Astrocyte (in vitro differentiated cells and primary cell): ENCODE measurements around the gene CASP10. TPM values are rescaled to one million over a fixed set of nuclear protein-coding genes. Genes with fewer than 3 reads are reported as not detected.
"Not testable (repeated sequence)": the region's sequence is repeated elsewhere in the genome, so short reads cannot be mapped to it uniquely, and the experiment has no call there.

Experiments used
- DNase-seq: peaks from one replicate; pipeline ENCODE4 v3.0.0-alpha.2; 2010; ENCODE audit warnings: low read depth
- FAIRE-seq: peaks from 2 replicates; lab custom pipeline; 2011; peaks lifted over from hg19 to GRCh38; lab: Jason Lieb, UNC
- H2AFZ ChIP-seq: 2 replicates; pipeline ENCODE4 v1.6.0; 2012; ENCODE audit warnings: low read depth, low read length, inconsistent platforms
- H3K27ac ChIP-seq: 2 replicates; pipeline ENCODE4 v1.5.1; 2011; ENCODE audit warnings: low read depth, low read length, inconsistent platforms
- H3K27me3 ChIP-seq: 2 replicates; pipeline ENCODE4 v1.6.0; 2011; ENCODE audit warnings: low read length, inconsistent platforms; ENCODE audit not compliant: insufficient read depth
- H3K36me3 ChIP-seq: 2 replicates; pipeline ENCODE4 v1.5.1; 2011; ENCODE audit warnings: low read length, inconsistent platforms; ENCODE audit not compliant: insufficient read depth
- H3K4me1 ChIP-seq: 2 replicates; pipeline ENCODE4 v1.5.1; 2011; ENCODE audit warnings: low read length, inconsistent platforms; ENCODE audit not compliant: insufficient read depth
- H3K4me2 ChIP-seq: 2 replicates; pipeline ENCODE4 v1.6.0; 2012; ENCODE audit warnings: low read length, inconsistent platforms
- H3K4me3 ChIP-seq: 2 replicates; pipeline ENCODE4 v1.5.1; 2011; ENCODE audit warnings: low read depth, mild to moderate bottlenecking, low read length, inconsistent platforms; ENCODE audit not compliant: insufficient read depth
- H3K79me2 ChIP-seq: 2 replicates; pipeline ENCODE4 v1.6.0; 2012; ENCODE audit warnings: mild to moderate bottlenecking, low read length, inconsistent platforms; ENCODE audit not compliant: insufficient read depth
- H3K9ac ChIP-seq: 2 replicates; pipeline ENCODE4 v1.6.0; 2012; ENCODE audit warnings: mild to moderate bottlenecking, low read length, inconsistent platforms
- H3K9me3 ChIP-seq: 2 replicates; pipeline ENCODE4 v1.5.1; 2012; ENCODE audit warnings: low read depth, mild to moderate bottlenecking, low read length, inconsistent platforms; ENCODE audit not compliant: insufficient read depth
- H4K20me1 ChIP-seq: 2 replicates; pipeline ENCODE4 v1.6.0; 2012; ENCODE audit warnings: low read length, inconsistent platforms; ENCODE audit not compliant: insufficient read depth
- H3K27ac Mint-ChIP-seq: one replicate; pipeline ENCODE4 v1.8.0; 2021; ENCODE audit warnings: mild to moderate bottlenecking, mixed read lengths; ENCODE audit not compliant: unreplicated experiment
- H3K27me3 Mint-ChIP-seq: one replicate; pipeline ENCODE4 v1.8.0; 2021; ENCODE audit warnings: low read depth, mixed read lengths; ENCODE audit not compliant: unreplicated experiment
- H3K36me3 Mint-ChIP-seq: one replicate; pipeline ENCODE4 v1.8.0; 2021; ENCODE audit warnings: low read depth, mixed read lengths; ENCODE audit not compliant: unreplicated experiment
- H3K4me1 Mint-ChIP-seq: one replicate; pipeline ENCODE4 v1.8.0; 2021; ENCODE audit warnings: low read depth, mixed read lengths; ENCODE audit not compliant: unreplicated experiment
- H3K4me3 Mint-ChIP-seq: one replicate; pipeline ENCODE4 v1.8.0; 2021; ENCODE audit warnings: mild to moderate bottlenecking, moderate library complexity, mixed read lengths; ENCODE audit not compliant: unreplicated experiment
- H3K9me3 Mint-ChIP-seq: one replicate; pipeline ENCODE4 v1.8.0; 2021; ENCODE audit warnings: mild to moderate bottlenecking, mixed read lengths; ENCODE audit not compliant: unreplicated experiment
- EZH2 ChIP-seq: IDR thresholded peaks from 2 replicates; pipeline ENCODE4 v1.6.1; 2012; ENCODE audit warnings: mild to moderate bottlenecking, low read length, inconsistent platforms; ENCODE audit not compliant: insufficient read depth
- total RNA-seq: library from RNA; stranded (reverse); gene quantifications from 2 replicates; pipeline ENCODE4 v1.2.1, GENCODE V29; 2021
- TF ChIP-seq, protein P1 (sequence below): IDR thresholded peaks from 2 replicates; pipeline ENCODE4 v1.5.1; 2011; ENCODE audit warnings: low read depth, mild to moderate bottlenecking, inconsistent platforms, low read length, moderate library complexity; ENCODE audit not compliant: insufficient read depth

Gene CASP10
- total RNA-seq, 1 donor from 2014 or later, result 0.43 TPM

GRCh38 chr2:201235860-201236811, 53.2 kb downstream of the CASP10 start:
- Histone ChIP-seq H3K9ac (peak overlapping the region; percentile 46), H3K36me3 (no peaks in the 10 kb centered on the region), H3K79me2 (no peaks in the 10 kb centered on the region), H3K9me3 (no peaks in the 10 kb centered on the region), H3K4me3 (no peak overlapping the region), H3K4me1 (no peaks in the 10 kb centered on the region), H3K27me3 (no peaks in the 10 kb centered on the region), H2AFZ (peak overlapping the region; percentile 77), H3K27ac (no peak overlapping the region), H4K20me1 (no peaks in the 10 kb centered on the region), H3K4me2 (peak overlapping the region; percentile 68)
- Mint-ChIP-seq H3K9me3 (no peaks in the 10 kb centered on the region), H3K36me3 (no peaks in the 10 kb centered on the region), H3K4me3 (no peak overlapping the region), H3K27me3 (no peaks in the 10 kb centered on the region), H3K27ac (peak overlapping the region; percentile 53), H3K4me1 (peaks cover 5% of the 10 kb centered on the region)
- DNase-seq (peak; percentile 56), FAIRE-seq (peak; percentile 65)
- TF ChIP-seq, protein P1, sequence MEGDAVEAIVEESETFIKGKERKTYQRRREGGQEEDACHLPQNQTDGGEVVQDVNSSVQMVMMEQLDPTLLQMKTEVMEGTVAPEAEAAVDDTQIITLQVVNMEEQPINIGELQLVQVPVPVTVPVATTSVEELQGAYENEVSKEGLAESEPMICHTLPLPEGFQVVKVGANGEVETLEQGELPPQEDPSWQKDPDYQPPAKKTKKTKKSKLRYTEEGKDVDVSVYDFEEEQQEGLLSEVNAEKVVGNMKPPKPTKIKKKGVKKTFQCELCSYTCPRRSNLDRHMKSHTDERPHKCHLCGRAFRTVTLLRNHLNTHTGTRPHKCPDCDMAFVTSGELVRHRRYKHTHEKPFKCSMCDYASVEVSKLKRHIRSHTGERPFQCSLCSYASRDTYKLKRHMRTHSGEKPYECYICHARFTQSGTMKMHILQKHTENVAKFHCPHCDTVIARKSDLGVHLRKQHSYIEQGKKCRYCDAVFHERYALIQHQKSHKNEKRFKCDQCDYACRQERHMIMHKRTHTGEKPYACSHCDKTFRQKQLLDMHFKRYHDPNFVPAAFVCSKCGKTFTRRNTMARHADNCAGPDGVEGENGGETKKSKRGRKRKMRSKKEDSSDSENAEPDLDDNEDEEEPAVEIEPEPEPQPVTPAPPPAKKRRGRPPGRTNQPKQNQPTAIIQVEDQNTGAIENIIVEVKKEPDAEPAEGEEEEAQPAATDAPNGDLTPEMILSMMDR, result peak; percentile 65
- TF ChIP-seq EZH2, result no peak

- Histone ChIP-seq H3K4me1 (no peaks in the 10 kb centered on the region), H3K79me2 (no peaks in the 10 kb centered on the region), H3K9me3 (no peaks in the 10 kb centered on the region), H3K9ac (no peak overlapping the region), H3K4me2 (no peak overlapping the region), H4K20me1 (no peaks in the 10 kb centered on the region), H2AFZ (no peak overlapping the region), H3K4me3 (no peak overlapping the region), H3K27ac (no peak overlapping the region), H3K27me3 (no peaks in the 10 kb centered on the region), H3K36me3 (no peaks in the 10 kb centered on the region)
- H3K4me3 Mint-ChIP-seq, result no peak overlapping the region
- H3K9me3 Mint-ChIP-seq, result no peaks in the 10 kb centered on the region
- H3K27me3 Mint-ChIP-seq, result no peaks in the 10 kb centered on the region
- H3K4me1 Mint-ChIP-seq, result peaks cover 5% of the 10 kb centered on the region
- H3K36me3 Mint-ChIP-seq, result no peaks in the 10 kb centered on the region
- no peak for TF ChIP-seq EZH2
- TF ChIP-seq, protein P1, result no peak
- no peak overlapping the region for H3K27ac Mint-ChIP-seq
- DNase-seq (no peak), FAIRE-seq (no peak)
Observed at GRCh38 chr2:201237486-201238123, 54.7 kb downstream of the CASP10 start.

DNA sequence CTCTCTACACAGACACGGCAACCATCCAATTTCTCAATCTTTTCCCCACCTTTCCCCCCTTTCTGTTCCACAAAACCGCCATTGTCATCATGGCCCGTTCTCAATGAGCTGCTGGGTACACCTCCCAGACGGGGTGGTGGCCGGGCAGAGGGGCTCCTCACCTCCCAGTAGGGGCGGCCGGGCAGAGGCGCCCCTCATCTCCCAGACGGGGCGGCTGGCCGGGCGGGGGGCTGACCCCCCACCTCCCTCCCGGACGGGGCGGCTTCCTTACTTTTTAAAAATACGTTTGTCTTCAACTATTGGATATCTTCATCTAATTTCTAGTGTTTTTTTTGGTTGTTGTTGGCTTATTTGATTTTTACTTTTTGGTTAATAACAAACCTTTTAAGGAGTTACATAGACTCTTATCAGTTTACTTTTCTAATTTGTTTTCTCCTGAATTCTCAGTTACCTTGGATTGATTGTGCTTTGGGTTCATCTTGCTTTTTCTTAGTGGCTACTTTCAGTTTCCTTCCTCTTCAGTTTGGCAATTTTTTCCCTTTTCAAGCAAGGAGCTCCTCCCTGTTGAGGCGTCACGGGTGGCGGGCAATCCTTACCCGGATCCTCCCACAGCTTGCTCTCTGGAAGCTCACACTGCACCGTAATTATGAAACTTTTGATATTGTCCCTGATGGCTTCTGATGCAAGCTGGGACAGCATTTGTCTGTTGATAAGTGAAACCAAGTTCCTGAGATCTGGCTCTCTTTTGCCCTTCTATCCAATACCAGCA, 56.4 kb downstream of the CASP10 start:
- not testable (repeated sequence) for H3K36me3 ChIP-seq, H3K27ac ChIP-seq, H3K79me2 ChIP-seq, H3K4me3 Mint-ChIP-seq, H3K36me3 Mint-ChIP-seq, H3K27ac Mint-ChIP-seq, FAIRE-seq, DNase-seq, H3K4me2 ChIP-seq, H2AFZ ChIP-seq, H4K20me1 ChIP-seq, H3K27me3 ChIP-seq, H3K4me3 ChIP-seq, H3K9ac ChIP-seq, H3K9me3 Mint-ChIP-seq, H3K4me1 ChIP-seq, H3K4me1 Mint-ChIP-seq, H3K9me3 ChIP-seq, H3K27me3 Mint-ChIP-seq
